Neural cell (in vitro differentiated cells): ENCODE data around the gene UMAD1. TPM values are rescaled to one million over a fixed set of nuclear protein-coding genes. Genes with fewer than 3 reads are reported as not detected.

ENCODE experiments used
- H2AFZ ChIP-seq: fragments of 200-600, 300-800 bp; sonication (generic), shearing (Covaris generic); 2 replicates; pipeline ENCODE4 v1.6.0; 2014; ENCODE audit warnings: low read depth, mild to moderate bottlenecking, antibody characterized with exemption, low read length, moderate library complexity
- H3F3A ChIP-seq: fragments of 200-600 bp; shearing (Covaris generic); 2 replicates; pipeline ENCODE4 v1.6.1; 2016; ENCODE audit warnings: mild to moderate bottlenecking, moderate library complexity, mixed read lengths, antibody characterized with exemption, low read length; ENCODE audit not compliant: insufficient read depth, poor library complexity, severe bottlenecking
- H3K27ac ChIP-seq: fragments of 200-600, 300-800 bp; sonication (generic), shearing (Covaris generic); 2 replicates; pipeline ENCODE4 v1.5.1; 2014; ENCODE audit warnings: mild to moderate bottlenecking, low read length, moderate library complexity
- H3K27me3 ChIP-seq: fragments of 300-800, 200-600 bp; sonication (generic), shearing (Covaris generic); 2 replicates; pipeline ENCODE4 v1.6.0; 2014; ENCODE audit warnings: mild to moderate bottlenecking, low read depth, low read length, moderate library complexity; ENCODE audit not compliant: insufficient read depth
- H3K36me3 ChIP-seq: fragments of 300-800, 200-600 bp; sonication (generic), shearing (Covaris generic); 2 replicates; pipeline ENCODE4 v1.5.1; 2014; ENCODE audit warnings: mild to moderate bottlenecking, antibody characterized with exemption, low read length, moderate library complexity; ENCODE audit not compliant: insufficient read depth
- H3K4me2 ChIP-seq: fragments of 300-800, 200-600 bp; sonication (generic), shearing (Covaris generic); 2 replicates; pipeline ENCODE4 v1.6.0; 2014; ENCODE audit warnings: mild to moderate bottlenecking, low read length
- H3K4me3 ChIP-seq: fragments of 300-800, 200-600 bp; sonication (generic), shearing (Covaris generic); 2 replicates; pipeline ENCODE4 v1.5.1; 2014; ENCODE audit warnings: mild to moderate bottlenecking, low read length, moderate library complexity
- H3K79me2 ChIP-seq: fragments of 200-600 bp; shearing (Covaris generic); replicated peaks from 2 replicates; pipeline ENCODE4 v1.6.0; 2014; ENCODE audit warnings: mild to moderate bottlenecking, low read length, moderate library complexity; ENCODE audit not compliant: insufficient read depth
- H3K9ac ChIP-seq: fragments of 300-800, 200-600 bp; sonication (generic), shearing (Covaris generic); 2 replicates; pipeline ENCODE4 v1.6.1; 2016; ENCODE audit warnings: mild to moderate bottlenecking, low read length, mixed read lengths
- H3K9me2 ChIP-seq: fragments of 200-600 bp; shearing (Covaris generic); 2 replicates; pipeline ENCODE4 v1.6.1; 2016; ENCODE audit warnings: mild to moderate bottlenecking, low read length, mixed read lengths; ENCODE audit not compliant: insufficient read depth
- H3K9me3 ChIP-seq: fragments of 200-600, 300-800 bp; sonication (generic), shearing (Covaris generic); 2 replicates; pipeline ENCODE4 v1.6.1; 2016; ENCODE audit warnings: mild to moderate bottlenecking, mixed run types, low read length, moderate library complexity, mixed read lengths
- H4K20me1 ChIP-seq: fragments of 200-600 bp; shearing (Covaris generic); 2 replicates; pipeline ENCODE4 v1.6.1; 2016; ENCODE audit warnings: mild to moderate bottlenecking, mixed run types; ENCODE audit not compliant: insufficient read depth
- CTCF ChIP-seq: fragments of 450-650 bp; IDR thresholded peaks from 2 replicates; pipeline ENCODE4 v1.5.1; 2014; ENCODE audit warnings: antibody characterized with exemption, mild to moderate bottlenecking, moderate library complexity; ENCODE audit not compliant: poor library complexity, severe bottlenecking
- EP300 ChIP-seq: fragments of 450-650 bp; conservative IDR thresholded peaks from 2 replicates; pipeline ENCODE4 v1.6.1; 2014; ENCODE audit warnings: antibody characterized with exemption, mild to moderate bottlenecking, moderate library complexity; ENCODE audit not compliant: poor library complexity, severe bottlenecking
- EZH2 ChIP-seq: fragments of 200-600, 300-800 bp; shearing (Covaris generic), sonication (generic); IDR thresholded peaks from 2 replicates; pipeline ENCODE4 v1.6.1; 2014; ENCODE audit warnings: antibody characterized with exemption, low read length, borderline replicate concordance, mild to moderate bottlenecking; ENCODE audit not compliant: insufficient read depth, poor library complexity, severe bottlenecking
- MXI1 ChIP-seq: fragments of 450-650 bp; conservative IDR thresholded peaks from 2 replicates; pipeline ENCODE4 v1.6.1; 2014; ENCODE audit warnings: antibody characterized with exemption, mild to moderate bottlenecking; ENCODE audit not compliant: poor library complexity, severe bottlenecking
- POLR2AphosphoS5 ChIP-seq: IDR thresholded peaks from 2 replicates; pipeline ENCODE4 v1.6.1; 2012
- RAD21 ChIP-seq: fragments of 450-650 bp; conservative IDR thresholded peaks from 2 replicates; pipeline ENCODE4 v1.6.1; 2014; ENCODE audit warnings: antibody characterized with exemption, mild to moderate bottlenecking, moderate library complexity
- REST ChIP-seq: IDR thresholded peaks from 2 replicates; pipeline ENCODE4 v1.6.1; 2012; ENCODE audit warnings: borderline replicate concordance
- SMC3 ChIP-seq: fragments of 450-650 bp; conservative IDR thresholded peaks from 2 replicates; pipeline ENCODE4 v1.6.1; 2014; ENCODE audit warnings: antibody characterized with exemption, mild to moderate bottlenecking, moderate library complexity; ENCODE audit not compliant: poor library complexity
- TAF1 ChIP-seq: IDR thresholded peaks from 2 replicates; pipeline ENCODE4 v1.6.1; 2012; ENCODE audit warnings: low read depth
- polyA plus RNA-seq: library from polyadenylated mRNA; depleted of rRNA; stranded (reverse); fragments of >200 nt; gene quantifications from 2 replicates; pipeline ENCODE4 v1.2.3, GENCODE V29; 2014

The UMAD1 gene
- polyA plus RNA-seq, 1 donor from 2014 or later: 14.7 TPM

GRCh38 chr7:7620644-7621210 lies 19.8 kb upstream of the UMAD1 start:
- H3K9me2 ChIP-seq: no peaks in the 10 kb centered on the region
- no peaks in the 10 kb centered on the region for H4K20me1 ChIP-seq
- no peak overlapping the region for H3K4me3 ChIP-seq
- no peak overlapping the region for H3K27ac ChIP-seq
- H3K9me3 ChIP-seq: no peaks in the 10 kb centered on the region
- no peak overlapping the region for H3K4me2 ChIP-seq
- no peaks in the 10 kb centered on the region for H3K36me3 ChIP-seq
- no peak overlapping the region for H3K9ac ChIP-seq
- H2AFZ ChIP-seq: no peak overlapping the region
- H3K79me2 ChIP-seq: no peaks in the 10 kb centered on the region
- no peak for TF ChIP-seq MXI1
- no peak for TF ChIP-seq EP300
- no peak for TF ChIP-seq CTCF
- no peak for TF ChIP-seq POLR2AphosphoS5
- no peak for TF ChIP-seq TAF1
- H3F3A ChIP-seq: no peaks in the 10 kb centered on the region
- H3K27me3 ChIP-seq: no peaks in the 10 kb centered on the region

GRCh38 chr7:7628476-7628875 lies 12.1 kb upstream of the UMAD1 start:
- H3K9me2 ChIP-seq: no peaks in the 10 kb centered on the region
- no peak overlapping the region for H3K4me3 ChIP-seq
- no peak overlapping the region for H2AFZ ChIP-seq
- H3K9me3 ChIP-seq: no peaks in the 10 kb centered on the region
- no peak overlapping the region for H3K9ac ChIP-seq
- H3K27me3 ChIP-seq: no peaks in the 10 kb centered on the region
- no peaks in the 10 kb centered on the region for H4K20me1 ChIP-seq
- H3K36me3 ChIP-seq: no peaks in the 10 kb centered on the region
- TF ChIP-seq RAD21 (no peak), REST (no peak), TAF1 (no peak), POLR2AphosphoS5 (no peak), EZH2 (no peak), CTCF (no peak), EP300 (no peak), MXI1 (no peak), SMC3 (no peak)
- no peak overlapping the region for H3K4me2 ChIP-seq
- no peaks in the 10 kb centered on the region for H3K79me2 ChIP-seq
- no peaks in the 10 kb centered on the region for H3F3A ChIP-seq
- no peak overlapping the region for H3K27ac ChIP-seq
